Activated T-helper 2 cell treated with anti-CD3 and anti-CD28 coated beads, Interferon-gamma antibody, Interleukin-2, Interleukin-4, amounts not matched to agents 10 μg/mL and 5 μg/mL and 100 μg/mL, durations not matched to agents 14 hours and 24 hours and 36 hours (primary cell): ENCODE data around the gene POLR2C. TPM values are rescaled to one million over a fixed set of nuclear protein-coding genes. Genes with fewer than 3 reads are reported as not detected.
"Not testable (repeated sequence)": the region's sequence is repeated elsewhere in the genome, so short reads cannot be mapped to it uniquely, and the experiment has no call there.

Source experiments
- DNase-seq: peaks from one replicate; pipeline ENCODE4 v3.0.0; 2021; ENCODE audit warnings: low spot score
- H3K27ac Mint-ChIP-seq: one replicate; pipeline ENCODE4 v1.8.0; 2021; ENCODE audit warnings: mixed read lengths
- H3K27me3 Mint-ChIP-seq: one replicate; pipeline ENCODE4 v1.8.0; 2021; ENCODE audit warnings: low read depth, mixed read lengths
- H3K36me3 Mint-ChIP-seq: one replicate; pipeline ENCODE4 v1.8.0; 2021; ENCODE audit warnings: low read depth, mixed read lengths
- H3K4me1 Mint-ChIP-seq: one replicate; pipeline ENCODE4 v1.8.0; 2021; ENCODE audit warnings: low read depth, mixed read lengths
- H3K4me3 Mint-ChIP-seq: one replicate; pipeline ENCODE4 v1.8.0; 2021; ENCODE audit warnings: low read depth, mild to moderate bottlenecking, moderate library complexity, mixed read lengths
- H3K9me3 Mint-ChIP-seq: one replicate; pipeline ENCODE4 v1.8.0; 2021; ENCODE audit warnings: mixed read lengths
- intact Hi-C: fragments of 100-400 bp; cut with micrococcal nuclease; formaldehyde crosslinking; loops from one replicate; pipeline ENCODE4 v1.15.1; 2023
- total RNA-seq: library from RNA; stranded (reverse); gene quantifications from 2 replicates; pipeline ENCODE4 v1.2.3, GENCODE V29; 2022

Gene POLR2C
- total RNA-seq, 1 donor from 2014 or later, result 75.6 TPM

DNA sequence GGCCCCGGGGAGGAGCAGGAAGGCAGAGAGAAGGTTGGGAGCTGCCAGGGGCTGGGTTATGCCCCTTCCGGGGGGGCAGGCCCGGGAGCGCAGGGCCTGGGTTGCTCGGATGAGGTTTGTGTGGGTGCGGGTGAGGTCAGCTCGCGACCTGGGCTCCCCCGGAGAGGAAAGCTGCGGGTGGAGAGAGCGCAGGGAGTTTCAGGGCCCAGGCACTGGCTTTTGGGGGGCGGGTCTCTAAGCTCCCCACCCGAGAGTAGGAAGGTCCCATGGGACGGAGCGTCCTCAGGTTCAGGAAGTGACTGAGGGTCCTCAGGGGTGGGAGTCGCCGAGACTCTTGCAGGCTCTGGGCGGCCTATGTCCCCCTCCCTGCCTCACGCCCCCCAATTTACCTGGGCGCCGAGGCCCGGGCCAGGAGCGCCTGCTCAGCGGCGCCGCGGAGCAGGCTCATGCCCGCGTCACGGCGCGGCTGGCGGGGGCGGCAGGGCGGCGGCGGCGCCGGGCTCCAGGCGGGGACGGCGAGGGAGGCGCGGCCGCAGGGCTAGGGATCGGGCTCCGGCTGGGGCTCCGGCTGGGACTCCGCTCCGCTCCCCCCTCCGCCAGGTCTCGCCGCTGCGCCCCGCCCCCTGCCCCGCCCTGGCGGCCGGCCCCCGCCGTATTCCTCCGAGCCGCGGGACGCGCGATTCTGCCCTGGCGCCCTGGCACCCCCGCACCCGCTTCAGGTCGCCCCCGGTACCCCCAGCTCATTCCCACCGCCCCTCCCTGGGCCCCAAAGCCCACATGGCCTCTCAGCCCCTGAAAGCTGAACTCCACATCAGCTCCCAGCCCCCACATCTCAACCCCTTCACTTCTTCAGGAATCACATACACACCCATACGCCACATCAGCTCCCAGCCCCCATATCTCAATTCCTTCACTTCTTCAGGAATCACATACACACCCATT lies 23.7 kb downstream of the POLR2C start, which contains the start of gene DOK4:
Gene DOK4 (minus strand): TSS at position 578 of the 942 bp plus-strand sequence. CDS start 6,986 bp downstream, outside the sequence.
- peaks cover 10% of the 10 kb centered on the region for H3K27me3 Mint-ChIP-seq
- intact Hi-C loops, result loop anchor here (1.0 kb wide), 2 partner anchors 10 to 51 kb away; no protein-coding TSS in a partner anchor
- H3K27ac Mint-ChIP-seq, result no peak within 1 kb of the TSS
- H3K4me3 Mint-ChIP-seq, result peak within 1 kb of the TSS; percentile 77
- H3K36me3 Mint-ChIP-seq, result no peaks in the 10 kb centered on the region
- DNase-seq, result peak; percentile 66
- peaks cover 8% of the 10 kb centered on the region for H3K4me1 Mint-ChIP-seq
- no peaks in the 10 kb centered on the region for H3K9me3 Mint-ChIP-seq

DNA sequence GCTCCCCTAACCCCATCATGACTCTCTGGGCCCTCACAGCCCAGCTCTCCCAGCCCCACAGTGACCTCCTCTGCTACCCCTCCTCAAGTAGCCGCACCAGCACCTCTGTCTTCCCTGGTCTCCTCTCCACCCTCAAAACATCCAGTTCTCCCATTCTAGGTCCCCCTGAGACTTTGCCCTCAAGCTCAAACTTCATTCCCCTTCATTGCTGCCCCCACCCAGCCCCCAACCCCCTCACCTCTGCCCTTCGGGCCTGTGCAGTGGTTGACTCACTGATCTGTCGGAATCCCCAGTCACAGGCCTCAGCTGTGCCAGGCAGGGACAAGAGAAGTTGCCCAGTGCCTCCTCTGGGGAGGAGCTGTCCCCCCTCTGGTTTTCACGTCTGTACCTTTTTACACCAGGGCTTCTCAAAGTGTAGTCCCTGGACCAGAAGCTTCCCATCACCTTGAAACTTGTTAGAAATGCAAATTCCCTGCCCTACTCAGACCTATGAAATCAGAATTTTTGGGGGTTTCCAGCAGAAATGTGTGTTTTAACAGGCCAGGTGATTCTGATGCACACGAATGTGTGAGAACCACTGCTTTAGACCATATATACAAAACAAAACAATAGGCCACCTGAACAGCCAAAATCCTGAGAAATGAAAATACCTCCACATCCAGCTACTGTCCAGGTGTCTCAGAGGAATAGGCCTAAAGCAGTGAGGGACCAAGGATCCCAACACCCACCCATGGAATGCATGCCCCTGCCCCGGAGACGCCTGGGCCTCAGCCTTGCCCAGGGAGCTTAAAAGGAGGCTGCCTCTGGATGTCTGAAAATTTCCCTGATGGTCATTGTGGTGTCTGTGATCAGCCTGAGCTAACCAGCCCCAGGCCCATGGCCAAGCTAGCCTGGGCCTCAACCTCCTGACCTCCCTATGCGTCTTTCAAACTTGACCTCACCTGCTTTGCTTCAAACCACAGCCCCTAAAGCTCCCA lies 24.7 kb downstream of the POLR2C start:
- no peaks in the 10 kb centered on the region for H3K36me3 Mint-ChIP-seq
- no peaks in the 10 kb centered on the region for H3K9me3 Mint-ChIP-seq
- no peak for DNase-seq
- no peak overlapping the region for H3K27ac Mint-ChIP-seq
- peaks cover 15% of the 10 kb centered on the region for H3K27me3 Mint-ChIP-seq
- intact Hi-C loops, result loop anchor here (1.0 kb wide), 2 partner anchors 11 to 50 kb away; no protein-coding TSS in a partner anchor
- peak overlapping the region; percentile 64 for H3K4me3 Mint-ChIP-seq
- H3K4me1 Mint-ChIP-seq, result peaks cover 8% of the 10 kb centered on the region

DNA sequence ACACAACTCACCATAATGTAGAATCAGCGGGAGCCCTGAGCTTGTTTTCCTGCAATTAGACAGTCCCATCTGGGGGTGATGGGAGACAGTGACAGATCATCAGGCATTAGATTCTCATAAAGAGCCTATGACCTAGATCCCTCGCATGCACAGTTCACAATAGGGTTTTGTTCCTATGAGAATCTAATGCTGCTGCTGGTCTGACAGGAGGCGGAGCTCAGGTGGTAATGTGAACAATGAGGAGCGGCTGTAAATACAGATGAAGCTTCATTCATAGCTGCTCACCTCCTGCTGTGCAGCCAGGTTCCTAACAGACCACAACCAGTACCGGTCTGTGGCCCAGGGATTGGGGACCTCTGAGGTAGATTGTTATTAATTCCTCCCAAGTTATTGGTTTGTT lies 26.8 kb downstream of the POLR2C start:
- intact Hi-C loops, result no loop called here
- Mint-ChIP-seq H3K4me1 (peaks cover 8% of the 10 kb centered on the region), H3K9me3 (no peaks in the 10 kb centered on the region), H3K4me3 (no peak overlapping the region), H3K27me3 (peaks cover 16% of the 10 kb centered on the region), H3K36me3 (no peaks in the 10 kb centered on the region), H3K27ac (no peak overlapping the region)
- DNase-seq, result no peak

DNA sequence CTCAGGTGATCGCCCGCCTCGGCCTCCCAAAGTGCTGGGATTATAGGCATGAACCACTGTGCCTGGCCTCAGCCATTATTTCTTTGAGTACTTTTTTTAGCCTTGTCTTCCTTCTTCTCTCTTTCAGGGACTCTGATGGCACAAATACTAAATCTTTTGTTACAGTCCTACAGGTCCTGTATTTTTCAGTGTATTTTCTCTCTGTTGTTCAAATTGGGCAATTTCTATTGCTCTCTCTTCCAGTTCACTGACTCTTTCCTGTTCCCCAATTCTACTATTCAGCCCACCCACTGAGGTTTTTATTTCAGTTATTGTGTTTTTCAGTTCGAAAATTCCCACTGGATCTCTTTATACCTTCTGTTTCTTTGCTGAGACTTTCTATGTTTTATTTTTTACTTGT lies 31.3 kb downstream of the POLR2C start:
- H3K27me3 Mint-ChIP-seq, result peaks cover 12% of the 10 kb centered on the region
- no peaks in the 10 kb centered on the region for H3K4me1 Mint-ChIP-seq
- no peak overlapping the region for H3K4me3 Mint-ChIP-seq
- H3K9me3 Mint-ChIP-seq, result no peaks in the 10 kb centered on the region
- no peaks in the 10 kb centered on the region for H3K36me3 Mint-ChIP-seq
- H3K27ac Mint-ChIP-seq, result no peak overlapping the region
- DNase-seq, result no peak
- intact Hi-C loops, result no loop called here

DNA sequence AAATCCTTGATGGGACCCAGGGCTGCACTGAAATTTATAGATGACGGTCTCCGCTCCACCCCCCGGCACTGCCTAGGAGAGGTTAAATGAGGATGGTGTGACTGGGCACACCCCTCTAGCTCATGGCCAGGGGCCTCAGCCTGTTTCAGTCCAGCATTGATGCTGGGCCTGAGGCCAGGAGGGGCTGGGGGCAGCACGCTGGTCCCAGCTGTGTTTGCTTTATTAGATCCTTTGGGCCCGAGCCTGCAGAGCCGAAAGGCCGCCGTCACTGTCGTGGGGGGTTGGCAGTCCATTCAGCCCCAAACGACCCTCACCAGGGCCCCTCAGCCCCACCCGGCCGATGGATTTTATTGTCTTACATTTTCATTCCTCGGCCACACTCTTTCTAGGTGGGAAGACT lies 34.6 kb downstream of the POLR2C start:
- no peak for DNase-seq
- Mint-ChIP-seq H3K36me3 (no peaks in the 10 kb centered on the region), H3K9me3 (no peaks in the 10 kb centered on the region), H3K4me3 (no peak overlapping the region), H3K4me1 (peaks cover 11% of the 10 kb centered on the region), H3K27ac (no peak overlapping the region), H3K27me3 (peaks cover 5% of the 10 kb centered on the region)
- intact Hi-C loops, result no loop called here

DNA sequence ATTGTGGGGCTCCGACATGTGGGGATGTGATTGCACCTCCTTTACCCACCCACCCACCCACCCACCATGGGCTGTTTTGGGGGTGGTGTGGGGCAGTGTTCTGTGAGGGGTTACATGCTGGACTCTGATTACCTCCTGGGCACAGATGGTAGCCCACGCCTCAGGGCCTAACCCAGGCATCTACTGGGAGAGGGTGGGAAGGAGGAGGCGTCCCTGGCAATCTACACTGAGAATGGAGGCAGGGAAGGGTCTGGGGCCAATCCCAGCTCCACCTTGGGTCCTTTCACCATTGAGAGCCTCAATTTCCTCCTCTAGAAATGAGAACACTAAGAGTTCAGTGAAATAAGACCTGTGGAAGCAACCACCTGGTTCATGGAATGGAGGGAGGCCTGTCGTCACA lies 35.6 kb downstream of the POLR2C start:
- no peak for DNase-seq
- H3K4me3 Mint-ChIP-seq, result no peak overlapping the region
- intact Hi-C loops, result no loop called here
- no peaks in the 10 kb centered on the region for H3K9me3 Mint-ChIP-seq
- H3K36me3 Mint-ChIP-seq, result no peaks in the 10 kb centered on the region
- H3K4me1 Mint-ChIP-seq, result peaks cover 11% of the 10 kb centered on the region
- H3K27me3 Mint-ChIP-seq, result peaks cover 5% of the 10 kb centered on the region
- no peak overlapping the region for H3K27ac Mint-ChIP-seq

DNA sequence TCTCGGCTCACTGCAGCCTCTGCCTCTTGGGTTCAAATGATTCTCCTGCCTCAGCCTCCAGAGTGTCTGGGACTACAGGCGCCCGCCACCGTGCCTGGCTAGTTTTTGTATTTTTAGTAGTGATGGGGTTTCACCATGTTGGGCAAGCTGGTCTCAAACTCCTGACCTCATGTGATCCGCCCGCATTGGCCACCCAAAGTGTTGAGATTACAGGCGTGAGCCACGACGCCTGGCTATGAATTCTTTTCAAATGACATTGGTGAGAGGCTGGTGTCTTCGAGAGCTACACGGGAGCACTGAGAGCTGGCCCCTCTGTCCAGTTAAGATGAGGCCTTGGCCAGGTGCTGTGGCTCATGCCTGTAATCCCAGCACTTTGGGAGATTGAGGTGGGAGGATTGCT lies 37.5 kb downstream of the POLR2C start:
- H3K9me3 Mint-ChIP-seq, H3K27me3 Mint-ChIP-seq, H3K27ac Mint-ChIP-seq, DNase-seq, H3K36me3 Mint-ChIP-seq, H3K4me3 Mint-ChIP-seq, intact Hi-C loops: not testable (repeated sequence)
- peaks cover 11% of the 10 kb centered on the region for H3K4me1 Mint-ChIP-seq

DNA sequence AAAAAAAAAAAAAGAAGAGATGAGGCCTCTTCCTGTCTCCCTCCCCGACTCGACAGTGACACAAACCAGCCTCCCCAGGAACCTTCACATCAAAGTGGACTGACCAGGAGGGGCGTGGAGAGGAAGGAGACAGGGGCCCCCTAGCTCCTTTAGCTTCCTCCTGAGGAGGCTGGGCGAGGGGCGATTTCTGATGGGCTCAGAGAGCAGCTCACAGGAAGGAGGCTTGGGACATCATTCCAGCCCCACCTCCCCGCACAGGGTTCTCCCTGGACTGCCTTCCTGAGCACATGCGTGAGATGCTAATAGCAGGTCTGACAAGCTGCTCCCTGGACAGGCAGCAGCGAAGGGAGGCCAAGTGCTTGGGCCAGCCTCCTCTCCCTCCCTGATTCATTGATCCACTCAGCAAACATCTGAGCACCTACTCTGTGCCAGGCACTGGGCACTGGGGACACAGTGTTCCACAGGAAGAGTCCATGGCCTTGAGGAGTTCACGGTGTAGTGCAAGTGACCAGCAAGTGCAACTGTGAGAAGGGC lies 38.2 kb downstream of the POLR2C start:
- Mint-ChIP-seq H3K27ac (no peak overlapping the region), H3K36me3 (no peaks in the 10 kb centered on the region), H3K4me3 (no peak overlapping the region), H3K9me3 (no peaks in the 10 kb centered on the region), H3K27me3 (no peaks in the 10 kb centered on the region), H3K4me1 (peaks cover 11% of the 10 kb centered on the region)
- no peak for DNase-seq
- intact Hi-C loops, result no loop called here

DNA sequence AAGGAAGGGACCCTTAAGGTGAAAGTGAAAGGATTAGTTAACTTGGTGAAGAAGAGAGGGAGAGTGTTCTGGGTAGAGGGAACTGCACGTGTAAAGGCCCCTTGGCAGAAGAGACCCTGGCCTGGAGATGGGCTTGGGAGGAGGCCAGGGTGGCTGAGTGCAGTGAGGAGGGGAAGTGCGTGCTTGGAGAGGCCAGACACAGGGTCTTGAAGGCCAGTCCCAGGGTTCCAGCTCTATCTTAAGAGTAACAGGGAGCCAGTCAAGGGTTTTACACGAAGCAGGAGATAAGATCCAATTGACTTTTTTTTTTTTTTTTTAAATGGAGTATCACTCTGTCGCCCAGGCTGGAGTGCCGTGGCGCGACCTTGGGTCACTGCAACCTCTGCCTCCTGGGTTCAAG lies 39.0 kb downstream of the POLR2C start:
- DNase-seq, result no peak
- Mint-ChIP-seq H3K4me3 (no peak overlapping the region), H3K27ac (no peak overlapping the region), H3K27me3 (no peaks in the 10 kb centered on the region), H3K9me3 (no peaks in the 10 kb centered on the region), H3K4me1 (peaks cover 11% of the 10 kb centered on the region), H3K36me3 (no peaks in the 10 kb centered on the region)
- intact Hi-C loops, result no loop called here

DNA sequence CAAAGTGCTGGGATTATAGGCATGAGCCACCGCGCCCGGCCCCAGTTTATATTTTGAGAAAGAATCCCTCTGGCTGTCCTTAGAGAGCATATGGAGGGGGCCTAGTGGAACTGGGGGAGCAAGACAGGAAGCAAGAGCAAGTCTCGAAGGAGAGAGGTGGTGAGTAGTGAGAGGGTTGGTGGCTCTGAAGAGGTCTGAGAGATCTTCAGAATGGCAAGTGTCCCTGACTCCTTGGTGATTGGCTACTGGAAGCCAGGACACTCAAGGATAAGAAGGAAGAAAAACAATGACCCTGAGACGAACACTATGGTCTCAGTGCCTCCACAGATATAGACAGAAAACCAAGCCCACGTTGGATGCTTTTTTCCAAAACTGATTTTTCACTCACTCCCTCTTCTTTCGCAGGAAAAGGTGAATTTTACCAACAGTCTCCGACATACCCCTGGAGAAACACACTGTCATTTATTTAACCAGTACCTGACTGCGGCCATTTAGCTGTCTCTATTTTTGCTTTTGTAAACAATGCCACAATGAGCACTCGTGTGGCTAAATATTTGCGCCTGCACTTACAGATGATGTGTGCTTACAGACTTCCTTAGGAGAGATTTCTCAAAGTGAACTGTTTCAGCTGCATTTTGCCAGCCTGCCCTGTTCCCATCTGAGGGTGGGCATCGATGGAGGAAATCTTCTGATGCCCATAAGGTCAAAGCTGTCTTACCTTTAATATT lies 39.7 kb downstream of the POLR2C start:
- DNase-seq, result no peak
- intact Hi-C loops, result no loop called here
- Mint-ChIP-seq H3K36me3 (no peaks in the 10 kb centered on the region), H3K4me1 (peaks cover 11% of the 10 kb centered on the region), H3K27me3 (no peaks in the 10 kb centered on the region), H3K4me3 (no peak overlapping the region), H3K9me3 (no peaks in the 10 kb centered on the region), H3K27ac (no peak overlapping the region)

DNA sequence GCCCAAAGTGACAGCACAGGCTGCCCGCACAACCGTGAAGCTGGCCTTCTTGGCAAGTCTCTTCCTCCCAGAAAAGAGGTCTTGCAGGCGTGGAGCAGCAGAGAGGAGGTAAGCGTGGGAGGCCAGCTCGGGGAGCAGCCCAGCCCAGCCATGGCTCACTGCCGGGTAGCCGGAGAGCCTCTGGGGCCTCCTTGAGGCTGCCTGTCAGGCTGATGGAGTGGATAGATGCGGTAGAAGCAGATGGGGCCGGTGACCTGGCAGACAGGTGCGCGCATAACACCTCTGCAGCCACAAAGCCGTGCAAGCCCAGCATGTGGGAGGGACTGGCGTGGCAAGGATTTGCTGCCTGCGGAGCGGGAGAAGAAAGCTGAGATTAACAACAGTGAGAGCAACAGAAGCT lies 40.9 kb downstream of the POLR2C start:
- DNase-seq, result no peak
- Mint-ChIP-seq H3K9me3 (no peaks in the 10 kb centered on the region), H3K27me3 (no peaks in the 10 kb centered on the region), H3K27ac (no peak overlapping the region), H3K4me1 (peaks cover 11% of the 10 kb centered on the region), H3K4me3 (no peak overlapping the region), H3K36me3 (no peaks in the 10 kb centered on the region)
- intact Hi-C loops, result no loop called here

DNA sequence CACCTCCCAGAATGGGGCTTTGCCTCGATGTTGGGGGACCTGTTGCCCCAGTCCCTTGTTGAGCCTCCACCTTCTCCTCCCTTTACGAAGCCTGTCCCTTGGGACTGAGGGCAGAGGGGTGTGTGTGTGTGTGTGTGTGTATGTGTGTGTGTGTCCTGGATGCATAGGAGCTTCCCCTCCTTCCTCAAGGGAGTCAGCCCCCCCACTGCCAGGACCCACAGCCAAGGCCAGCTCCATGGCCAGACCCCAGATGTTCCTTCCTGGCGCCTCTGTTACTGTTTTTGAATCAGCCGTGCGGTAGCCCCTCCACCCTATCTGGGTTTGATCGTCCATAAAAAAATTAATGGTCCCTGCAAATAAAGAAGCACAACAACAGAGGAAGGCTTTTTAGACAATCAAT lies 41.5 kb downstream of the POLR2C start:
- H3K27me3 Mint-ChIP-seq, result no peaks in the 10 kb centered on the region
- peaks cover 11% of the 10 kb centered on the region for H3K4me1 Mint-ChIP-seq
- DNase-seq, result no peak

More for the DNA sequence above, 41.5 kb downstream of the POLR2C start:
- intact Hi-C loops, result no loop called here
- Mint-ChIP-seq H3K36me3 (no peaks in the 10 kb centered on the region), H3K4me3 (no peak overlapping the region), H3K9me3 (no peaks in the 10 kb centered on the region), H3K27ac (no peak overlapping the region)
